A673 (cell line): ENCODE results near the gene P2RX6.

Source experiments
- CTCF ChIP-seq: fragments of 300-800, 200-600 bp; sonication (generic); conservative IDR thresholded peaks from 2 replicates; pipeline ENCODE4 v1.5.1; 2017; ENCODE audit warnings: low read depth, mild to moderate bottlenecking, antibody characterized with exemption, low read length, moderate library complexity, mixed read lengths
- EZH2 ChIP-seq: fragments of 200-600 bp; sonication (generic); IDR thresholded peaks from 2 replicates; pipeline ENCODE4 v1.6.1; 2017; ENCODE audit warnings: borderline replicate concordance, low read depth, mild to moderate bottlenecking, mixed read lengths, antibody characterized with exemption, low read length; ENCODE audit not compliant: poor library complexity, severe bottlenecking

- TF ChIP-seq CTCF (no peak), EZH2 (no peak)
Measured at GRCh38 chr22:21000987-21001600, 13.9 kb upstream of the P2RX6 start.
